HEK293T (cell line): ENCODE measurements around the gene MVB12A.

Source experiments
- ARNT ChIP-seq: fragments of 450-650 bp; IDR thresholded peaks from 2 replicates; pipeline ENCODE4 v1.6.1; 2017; ENCODE audit warnings: mild to moderate bottlenecking
- BHLHE40 ChIP-seq: fragments of 450-650 bp; IDR thresholded peaks from 2 replicates; pipeline ENCODE4 v1.6.1; 2016; ENCODE audit warnings: mild to moderate bottlenecking, moderate library complexity, borderline replicate concordance
- CTBP1 ChIP-seq: fragments of 450-650 bp; IDR thresholded peaks from 2 replicates; pipeline ENCODE4 v1.6.1; 2016; ENCODE audit warnings: borderline replicate concordance
- ELF4 ChIP-seq: fragments of 450-650 bp; IDR thresholded peaks from 2 replicates; pipeline ENCODE4 v1.6.1; 2017; ENCODE audit warnings: antibody characterized with exemption
- FOXA1 ChIP-seq: fragments of 450-650 bp; IDR thresholded peaks from 2 replicates; pipeline ENCODE4 v1.6.1; 2016; ENCODE audit warnings: mild to moderate bottlenecking
- FOXK2 ChIP-seq: fragments of 450-650 bp; IDR thresholded peaks from 2 replicates; pipeline ENCODE4 v1.6.1; 2016; ENCODE audit warnings: mild to moderate bottlenecking
- FOXM1 ChIP-seq: fragments of 450-650 bp; IDR thresholded peaks from 2 replicates; pipeline ENCODE4 v1.6.1; 2017; ENCODE audit warnings: mild to moderate bottlenecking, borderline replicate concordance
- HDGF ChIP-seq: fragments of 450-650 bp; IDR thresholded peaks from 2 replicates; pipeline ENCODE4 v1.6.1; 2017; ENCODE audit warnings: antibody characterized with exemption, borderline replicate concordance
- NFRKB ChIP-seq: fragments of 450-650 bp; IDR thresholded peaks from 2 replicates; pipeline ENCODE4 v1.6.1; 2016; ENCODE audit warnings: mild to moderate bottlenecking, moderate library complexity
- SP1 ChIP-seq: fragments of 450-650 bp; IDR thresholded peaks from 2 replicates; pipeline ENCODE4 v1.6.1; 2017
- SUZ12 ChIP-seq: fragments of 450-650 bp; IDR thresholded peaks from 2 replicates; pipeline ENCODE4 v1.6.1; 2016; ENCODE audit warnings: mild to moderate bottlenecking
- TARDBP ChIP-seq: fragments of 450-650 bp; IDR thresholded peaks from 2 replicates; pipeline ENCODE4 v1.6.1; 2016
- ZNF384 ChIP-seq: fragments of 450-650 bp; IDR thresholded peaks from 2 replicates; pipeline ENCODE4 v1.6.1; 2016
- TF ChIP-seq, protein P1 (sequence below): fragments of 450-650 bp; IDR thresholded peaks from 2 replicates; pipeline ENCODE4 v1.6.1; 2016

DNA sequence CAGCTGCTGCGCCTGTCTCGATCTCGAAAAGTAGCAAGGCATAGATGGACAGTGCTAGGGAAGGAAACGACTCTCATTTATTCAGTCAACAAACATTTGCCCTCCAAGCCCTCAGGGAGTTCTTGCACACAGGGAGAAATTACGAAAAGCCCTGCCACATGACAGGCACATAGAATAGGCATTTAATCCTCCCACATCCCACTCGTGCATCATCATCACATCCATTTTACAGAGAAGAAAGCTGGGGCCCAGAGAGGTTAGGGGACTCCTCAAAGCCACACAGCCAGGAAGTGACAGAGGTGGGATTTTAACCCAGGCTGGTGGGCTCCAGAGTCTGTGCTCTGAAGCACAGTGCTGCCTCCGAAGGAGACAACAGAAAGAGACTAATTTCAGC, 17.0 kb downstream of the MVB12A start:
- TF ChIP-seq ARNT: no peak
- TF ChIP-seq BHLHE40: no peak
- TF ChIP-seq FOXA1: no peak
- TF ChIP-seq FOXM1: no peak
- no peak for TF ChIP-seq ZNF384
- TF ChIP-seq, protein P1, sequence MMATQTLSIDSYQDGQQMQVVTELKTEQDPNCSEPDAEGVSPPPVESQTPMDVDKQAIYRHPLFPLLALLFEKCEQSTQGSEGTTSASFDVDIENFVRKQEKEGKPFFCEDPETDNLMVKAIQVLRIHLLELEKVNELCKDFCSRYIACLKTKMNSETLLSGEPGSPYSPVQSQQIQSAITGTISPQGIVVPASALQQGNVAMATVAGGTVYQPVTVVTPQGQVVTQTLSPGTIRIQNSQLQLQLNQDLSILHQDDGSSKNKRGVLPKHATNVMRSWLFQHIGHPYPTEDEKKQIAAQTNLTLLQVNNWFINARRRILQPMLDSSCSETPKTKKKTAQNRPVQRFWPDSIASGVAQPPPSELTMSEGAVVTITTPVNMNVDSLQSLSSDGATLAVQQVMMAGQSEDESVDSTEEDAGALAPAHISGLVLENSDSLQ: no peak
- TF ChIP-seq TARDBP: no peak
- no peak for TF ChIP-seq ELF4
- TF ChIP-seq SP1: no peak
- TF ChIP-seq FOXK2: no peak
- no peak for TF ChIP-seq HDGF
- TF ChIP-seq CTBP1: no peak
- TF ChIP-seq SUZ12: no peak
- no peak for TF ChIP-seq NFRKB
